ENCODE results near the gene LRTM2. TPM values are rescaled to one million over a fixed set of nuclear protein-coding genes. Genes with fewer than 3 reads are reported as not detected.

Gene LRTM2
- total RNA-seq, 1 donor from 2014 or later = 0.47 TPM

DNA sequence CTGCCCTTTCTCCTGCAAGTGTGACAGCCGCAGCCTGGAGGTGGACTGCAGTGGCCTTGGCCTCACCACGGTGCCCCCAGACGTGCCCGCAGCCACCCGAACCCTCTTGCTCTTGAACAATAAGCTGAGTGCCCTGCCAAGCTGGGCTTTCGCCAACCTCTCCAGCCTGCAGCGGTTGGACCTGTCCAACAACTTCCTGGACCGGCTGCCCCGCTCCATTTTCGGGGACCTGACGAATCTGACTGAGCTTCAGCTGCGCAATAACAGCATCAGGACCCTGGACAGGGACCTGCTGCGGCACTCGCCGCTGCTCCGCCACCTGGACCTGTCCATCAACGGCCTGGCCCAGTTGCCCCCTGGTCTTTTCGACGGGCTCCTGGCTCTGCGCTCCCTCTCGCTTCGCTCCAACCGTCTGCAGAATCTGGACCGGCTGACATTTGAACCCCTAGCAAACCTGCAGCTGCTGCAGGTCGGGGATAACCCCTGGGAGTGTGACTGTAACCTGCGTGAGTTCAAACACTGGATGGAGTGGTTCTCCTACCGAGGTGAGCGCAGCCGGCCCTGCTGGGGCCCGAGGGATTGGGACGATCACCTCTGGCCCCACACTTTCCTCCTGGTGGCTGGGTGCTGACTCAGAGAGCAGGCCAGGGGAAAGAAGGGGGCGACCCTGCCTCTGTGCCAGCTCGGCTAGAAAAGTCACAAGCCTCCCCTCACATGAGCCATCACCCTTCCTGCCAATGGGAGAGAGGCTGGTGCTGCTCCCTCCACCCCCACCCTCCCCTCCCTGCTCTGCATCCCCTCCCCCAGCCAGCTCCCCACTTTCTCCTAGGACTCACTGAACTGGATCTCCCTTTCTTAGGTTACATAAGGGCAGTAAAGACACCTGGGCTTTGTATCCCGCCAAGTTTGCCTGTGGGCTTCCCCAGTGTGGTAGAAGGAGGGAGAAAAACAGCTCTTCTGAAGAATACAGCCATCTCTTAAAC, 10.9 kb downstream of the LRTM2 start:
- H3K36me3 Mint-ChIP-seq = no peaks in the 10 kb centered on the region
- H3K4me1 Mint-ChIP-seq = peaks cover 5% of the 10 kb centered on the region
- peaks cover 69% of the 10 kb centered on the region for H3K27me3 Mint-ChIP-seq (ENCODE audit: low read depth)
- TF ChIP-seq, protein P1, sequence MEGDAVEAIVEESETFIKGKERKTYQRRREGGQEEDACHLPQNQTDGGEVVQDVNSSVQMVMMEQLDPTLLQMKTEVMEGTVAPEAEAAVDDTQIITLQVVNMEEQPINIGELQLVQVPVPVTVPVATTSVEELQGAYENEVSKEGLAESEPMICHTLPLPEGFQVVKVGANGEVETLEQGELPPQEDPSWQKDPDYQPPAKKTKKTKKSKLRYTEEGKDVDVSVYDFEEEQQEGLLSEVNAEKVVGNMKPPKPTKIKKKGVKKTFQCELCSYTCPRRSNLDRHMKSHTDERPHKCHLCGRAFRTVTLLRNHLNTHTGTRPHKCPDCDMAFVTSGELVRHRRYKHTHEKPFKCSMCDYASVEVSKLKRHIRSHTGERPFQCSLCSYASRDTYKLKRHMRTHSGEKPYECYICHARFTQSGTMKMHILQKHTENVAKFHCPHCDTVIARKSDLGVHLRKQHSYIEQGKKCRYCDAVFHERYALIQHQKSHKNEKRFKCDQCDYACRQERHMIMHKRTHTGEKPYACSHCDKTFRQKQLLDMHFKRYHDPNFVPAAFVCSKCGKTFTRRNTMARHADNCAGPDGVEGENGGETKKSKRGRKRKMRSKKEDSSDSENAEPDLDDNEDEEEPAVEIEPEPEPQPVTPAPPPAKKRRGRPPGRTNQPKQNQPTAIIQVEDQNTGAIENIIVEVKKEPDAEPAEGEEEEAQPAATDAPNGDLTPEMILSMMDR (IDR thresholded peaks at IDR 0.05; ENCODE audit: unreplicated experiment) = no peak
- peak; percentile 70 to 86 for DNase-seq (ENCODE audit: low spot score in 2 of 2, unreplicated experiment in 2 of 2)
- H3K27ac Mint-ChIP-seq = no peak overlapping the region
- H3K9me3 Mint-ChIP-seq = no peaks in the 10 kb centered on the region
- H3K4me3 Mint-ChIP-seq = no peak overlapping the region

DNA sequence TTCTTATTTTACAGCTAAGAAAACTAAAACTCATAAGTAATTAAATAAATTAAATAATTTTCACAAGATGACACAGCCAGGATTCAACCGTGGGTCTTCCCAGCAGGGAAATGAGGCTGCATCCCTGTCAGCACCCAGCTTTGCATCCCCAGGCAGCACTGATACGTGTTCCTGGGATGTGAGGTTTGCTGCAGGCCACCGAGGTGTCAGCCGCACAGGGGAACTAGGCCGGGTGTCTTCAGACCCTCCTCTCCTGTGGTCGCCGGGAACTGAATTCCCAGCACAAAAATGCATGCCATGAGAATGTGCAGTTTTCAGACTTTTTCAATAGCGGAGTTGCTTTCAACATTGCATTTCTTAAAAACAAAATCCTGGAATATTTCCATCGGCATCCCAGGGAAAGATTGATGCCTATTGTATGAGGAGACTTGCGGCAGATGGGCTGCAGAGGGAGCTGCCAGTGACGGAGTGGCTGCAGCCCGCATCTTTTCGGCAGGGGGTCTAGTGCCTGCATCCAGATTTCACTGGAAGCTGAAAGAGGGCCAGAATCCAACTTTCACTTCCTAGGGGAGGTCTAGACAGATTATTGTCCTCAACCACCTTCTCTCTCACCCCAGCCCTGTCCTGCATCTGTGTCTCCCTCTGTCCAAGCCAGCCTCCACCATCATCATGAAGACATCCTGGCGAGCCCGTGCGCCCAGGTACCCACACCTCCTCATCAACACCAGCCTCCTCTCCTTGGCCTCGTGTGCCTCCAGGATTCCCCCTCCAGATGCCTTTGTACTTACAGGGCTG, 12.6 kb downstream of the LRTM2 start:
- Mint-ChIP-seq H3K4me1 (peaks cover 5% of the 10 kb centered on the region), H3K9me3 (no peaks in the 10 kb centered on the region), H3K36me3 (no peaks in the 10 kb centered on the region), H3K27ac (no peak overlapping the region), H3K4me3 (no peak overlapping the region), H3K27me3 (ENCODE audit: low read depth) (peaks cover 66% of the 10 kb centered on the region)
- DNase-seq (ENCODE audit: low spot score in 2 of 2, unreplicated experiment in 2 of 2) = no peak
- TF ChIP-seq, protein P1 (IDR thresholded peaks at IDR 0.05; ENCODE audit: unreplicated experiment) = no peak

DNA sequence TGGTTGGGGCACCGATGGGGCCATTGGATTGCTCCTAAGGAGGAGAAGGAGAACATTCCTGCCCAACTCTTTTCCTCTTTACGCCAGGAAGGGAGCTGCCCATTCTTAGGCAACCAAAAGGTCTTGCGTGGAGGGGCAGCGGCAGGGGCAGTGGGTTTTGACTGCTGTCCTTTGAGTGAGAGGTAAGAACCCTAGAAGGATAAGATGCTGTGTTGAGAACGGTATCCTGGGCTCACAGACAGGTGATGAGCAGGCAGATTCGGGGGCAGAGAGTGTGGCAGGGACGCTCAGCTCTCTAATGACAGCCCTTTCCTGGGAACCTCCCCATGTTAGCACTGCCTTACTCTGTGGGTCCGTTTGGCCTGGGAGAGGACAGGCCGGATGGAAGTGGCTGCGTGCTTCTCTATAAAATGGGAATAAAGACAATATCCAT, 13.2 kb downstream of the LRTM2 start:
- no peak for DNase-seq (ENCODE audit: low spot score in 2 of 2, unreplicated experiment in 2 of 2)
- H3K9me3 Mint-ChIP-seq = no peaks in the 10 kb centered on the region
- TF ChIP-seq, protein P1 (IDR thresholded peaks at IDR 0.05; ENCODE audit: unreplicated experiment) = no peak
- H3K4me1 Mint-ChIP-seq = peaks cover 5% of the 10 kb centered on the region
- no peaks in the 10 kb centered on the region for H3K36me3 Mint-ChIP-seq
- H3K27me3 Mint-ChIP-seq (ENCODE audit: low read depth) = peaks cover 62% of the 10 kb centered on the region
- H3K4me3 Mint-ChIP-seq = no peak overlapping the region
- no peak overlapping the region for H3K27ac Mint-ChIP-seq

DNA sequence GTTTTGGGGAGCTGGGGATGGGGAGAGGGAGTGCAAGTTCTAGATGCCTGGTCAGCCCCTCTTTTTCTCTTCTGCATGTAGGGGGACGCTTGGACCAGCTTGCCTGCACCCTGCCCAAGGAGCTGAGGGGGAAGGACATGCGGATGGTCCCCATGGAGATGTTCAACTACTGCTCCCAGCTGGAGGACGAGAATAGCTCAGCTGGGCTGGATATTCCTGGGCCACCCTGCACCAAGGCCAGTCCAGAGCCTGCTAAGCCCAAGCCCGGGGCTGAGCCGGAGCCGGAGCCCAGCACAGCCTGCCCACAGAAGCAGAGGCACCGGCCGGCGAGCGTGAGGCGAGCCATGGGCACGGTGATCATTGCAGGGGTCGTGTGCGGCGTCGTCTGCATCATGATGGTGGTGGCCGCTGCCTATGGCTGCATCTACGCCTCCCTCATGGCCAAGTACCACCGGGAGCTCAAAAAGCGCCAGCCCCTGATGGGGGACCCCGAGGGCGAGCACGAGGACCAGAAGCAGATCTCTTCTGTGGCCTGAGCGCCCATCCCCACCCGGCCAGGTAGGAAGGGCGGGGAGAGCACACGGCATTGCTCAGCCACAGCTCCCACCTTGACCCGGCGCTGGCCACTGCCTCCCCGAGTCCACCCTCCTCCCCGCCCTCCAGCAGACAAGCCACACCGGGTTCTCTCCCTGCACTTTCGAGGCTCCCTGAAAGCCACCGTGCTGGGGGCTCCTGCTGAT, 14.0 kb downstream of the LRTM2 start:
- no peak overlapping the region for H3K27ac Mint-ChIP-seq
- H3K4me1 Mint-ChIP-seq = peaks cover 5% of the 10 kb centered on the region
- no peaks in the 10 kb centered on the region for H3K36me3 Mint-ChIP-seq
- no peak for DNase-seq (ENCODE audit: low spot score in 2 of 2, unreplicated experiment in 2 of 2)
- no peak overlapping the region for H3K4me3 Mint-ChIP-seq
- TF ChIP-seq, protein P1 (IDR thresholded peaks at IDR 0.05; ENCODE audit: unreplicated experiment) = no peak
- H3K27me3 Mint-ChIP-seq (ENCODE audit: low read depth) = peaks cover 54% of the 10 kb centered on the region
- no peaks in the 10 kb centered on the region for H3K9me3 Mint-ChIP-seq
